H1 (cell line): ENCODE results near the gene SS18L1. TPM values are rescaled to one million over a fixed set of nuclear protein-coding genes. Genes with fewer than 3 reads are reported as not detected.

ENCODE experiments used
- CTCF ChIA-PET: fragments of 300-600 bp; sonication (Branson Sonifier 250); formaldehyde crosslinking; loops from one replicate; lab custom pipeline; 2021; ENCODE audit not compliant: partially characterized antibody; lab: Charles Lee
- POLR2A ChIA-PET: fragments of 300-600 bp; sonication (Branson Sonifier 250); formaldehyde crosslinking; loops from one replicate; lab custom pipeline; 2021; ENCODE audit warnings: inconsistent platforms; ENCODE audit not compliant: partially characterized antibody; lab: Charles Lee
- DNase-seq, 2 experiments: peaks; one replicate each; pipeline versions ENCODE4 v3.0.0 to v3.0.0-alpha.2; 2010 to 2022; ENCODE audit warnings: low spot score in 2 of 2, low read depth in 1 of 2, mixed read lengths in 1 of 2
- FAIRE-seq: peaks from 2 replicates; lab custom pipeline; 2011; peaks lifted over from hg19 to GRCh38; lab: Jason Lieb, UNC
- H2AFZ ChIP-seq: 2 replicates; pipeline ENCODE4 v1.8.1; 2012; ENCODE audit warnings: low read length, inconsistent platforms
- H2AK5ac ChIP-seq: 2 replicates; pipeline ENCODE4 v1.6.1; 2013; ENCODE audit warnings: low read depth, low read length
- H2BK120ac ChIP-seq: replicated peaks from 2 replicates; pipeline ENCODE3; 2013; ENCODE audit warnings: low read depth, low read length, inconsistent platforms
- H2BK12ac ChIP-seq: 2 replicates; pipeline ENCODE4 v1.6.1; 2013; ENCODE audit warnings: low read depth, low read length
- H2BK15ac ChIP-seq: 2 replicates; pipeline ENCODE4 v1.6.1; 2013; ENCODE audit warnings: low read length
- H2BK20ac ChIP-seq: 2 replicates; pipeline ENCODE4 v1.6.1; 2013; ENCODE audit warnings: low read length
- H2BK5ac ChIP-seq: 2 replicates; pipeline ENCODE4 v1.6.1; 2013; ENCODE audit warnings: low read depth, low read length
- H3K14ac ChIP-seq: 2 replicates; pipeline ENCODE4 v1.6.1; 2013; ENCODE audit warnings: inconsistent platforms; ENCODE audit not compliant: insufficient read length
- H3K18ac ChIP-seq: 2 replicates; pipeline ENCODE4 v1.6.1; 2013; ENCODE audit warnings: low read length; ENCODE audit errors: extremely low read depth
- H3K23ac ChIP-seq: 2 replicates; pipeline ENCODE4 v1.6.1; 2013; ENCODE audit warnings: inconsistent platforms; ENCODE audit not compliant: insufficient read length
- H3K23me2 ChIP-seq: 2 replicates; pipeline ENCODE4 v1.6.1; 2013; ENCODE audit warnings: low read depth, low read length
- H3K27ac ChIP-seq: 2 replicates; pipeline ENCODE4 v1.6.1; 2011; ENCODE audit warnings: low read depth, low read length, inconsistent platforms
- H3K27me3 ChIP-seq, 4 experiments: replicated peaks in 1 of 4; 1 replicate in 1 of 4; 2 replicates in 3 of 4; pipeline versions ENCODE4 v1.6.1 to v1.8.1; 2011 to 2013; ENCODE audit warnings: low read length in 3 of 4, mild to moderate bottlenecking in 3 of 4, inconsistent platforms in 2 of 4, mixed read lengths in 2 of 4, moderate library complexity in 1 of 4; ENCODE audit not compliant: control insufficient read depth in 3 of 4, insufficient read depth in 3 of 4; ENCODE audit errors: extremely low read depth in 1 of 4
- H3K36me3 ChIP-seq, 4 experiments: 2 replicates each; pipeline versions ENCODE4 v1.6.1 to v1.8.1; 2011 to 2013; ENCODE audit warnings: mild to moderate bottlenecking in 4 of 4, low read length in 3 of 4, moderate library complexity in 2 of 4, control low read depth in 1 of 4, inconsistent platforms in 1 of 4; ENCODE audit not compliant: insufficient read depth in 4 of 4, control insufficient read depth in 2 of 4
- H3K4ac ChIP-seq: replicated peaks from 2 replicates; pipeline ENCODE3; 2013; ENCODE audit warnings: low read length, low read depth, mixed read lengths, inconsistent platforms; ENCODE audit not compliant: insufficient read length
- H3K4me1 ChIP-seq, 4 experiments: replicated peaks in 1 of 4; 1 replicate in 1 of 4; 2 replicates in 3 of 4; pipeline versions ENCODE4 v1.6.1 to v1.8.1; 2011 to 2013; ENCODE audit warnings: low read length in 3 of 4, inconsistent platforms in 2 of 4, mixed read lengths in 1 of 4; ENCODE audit not compliant: insufficient read depth in 4 of 4, control insufficient read depth in 3 of 4
- H3K4me2 ChIP-seq, 2 experiments: 2 replicates each; pipeline versions ENCODE4 v1.6.1 to v1.8.1; 2011 to 2013; ENCODE audit warnings: low read depth in 2 of 2, low read length in 2 of 2, control low read depth in 1 of 2, inconsistent platforms in 1 of 2, mild to moderate bottlenecking in 1 of 2; ENCODE audit not compliant: insufficient read depth in 1 of 2
- H3K4me3 ChIP-seq, 4 experiments: fragments of 200-600, 300-600 bp in 1 of 4; sonication (generic), shearing (Covaris generic), sonication (Bioruptor Twin) in 1 of 4; 2 replicates each; pipeline versions ENCODE4 v1.5.1 to v1.8.1; 2011 to 2016; ENCODE audit warnings: low read length in 4 of 4, low read depth in 3 of 4, control low read depth in 2 of 4, inconsistent platforms in 2 of 4, mild to moderate bottlenecking in 2 of 4, mixed read lengths in 1 of 4, moderate library complexity in 1 of 4; ENCODE audit not compliant: insufficient read depth in 2 of 4; ENCODE audit errors: extremely low read depth in 1 of 4
- H3K56ac ChIP-seq: replicated peaks from 2 replicates; pipeline ENCODE3; 2013; ENCODE audit warnings: low read depth, mild to moderate bottlenecking, mixed read lengths, low read length, inconsistent platforms; ENCODE audit not compliant: insufficient read length
- H3K79me1 ChIP-seq: 2 replicates; pipeline ENCODE4 v1.6.1; 2013; ENCODE audit warnings: low read depth, low read length, control low read depth
- H3K79me2 ChIP-seq, 2 experiments: 2 replicates each; pipeline versions ENCODE4 v1.6.1 to v1.8.1; 2012 to 2013; ENCODE audit warnings: low read length in 2 of 2, mild to moderate bottlenecking in 2 of 2, inconsistent platforms in 1 of 2; ENCODE audit not compliant: insufficient read depth in 2 of 2, control insufficient read depth in 1 of 2
- H3K9ac ChIP-seq, 4 experiments: replicated peaks in 1 of 4; 1 replicate in 1 of 4; 2 replicates in 3 of 4; pipeline versions ENCODE4 v1.6.1 to v1.8.1; 2011 to 2013; ENCODE audit warnings: low read depth in 3 of 4, low read length in 3 of 4, control low read depth in 2 of 4, mild to moderate bottlenecking in 2 of 4, moderate library complexity in 2 of 4, inconsistent platforms in 1 of 4; ENCODE audit errors: extremely low read depth in 1 of 4
- H3K9me3 ChIP-seq, 2 experiments: 2 replicates each; pipeline versions ENCODE4 v1.6.1 to v1.8.1; 2012 to 2013; ENCODE audit warnings: mild to moderate bottlenecking in 2 of 2, moderate library complexity in 2 of 2, control low read depth in 1 of 2, inconsistent platforms in 1 of 2, low read depth in 1 of 2, low read length in 1 of 2, mixed read lengths in 1 of 2; ENCODE audit not compliant: insufficient read depth in 2 of 2
- H4K20me1 ChIP-seq, 2 experiments: replicated peaks in 1 of 2; 2 replicates each; pipeline versions ENCODE3 to v1.8.1; 2011 to 2013; ENCODE audit warnings: inconsistent platforms in 2 of 2, low read length in 2 of 2, mild to moderate bottlenecking in 1 of 2; ENCODE audit not compliant: insufficient read depth in 2 of 2, control insufficient read depth in 1 of 2
- H4K5ac ChIP-seq: 2 replicates; pipeline ENCODE4 v1.6.1; 2013; ENCODE audit warnings: low read length, low read depth, mixed read lengths, inconsistent platforms; ENCODE audit not compliant: insufficient read length
- H4K8ac ChIP-seq: 2 replicates; pipeline ENCODE4 v1.8.0; 2013; ENCODE audit warnings: mild to moderate bottlenecking, moderate library complexity, low read length, inconsistent platforms; ENCODE audit not compliant: insufficient read depth; ENCODE audit errors: extremely low read depth
- H4K91ac ChIP-seq: replicated peaks from 2 replicates; pipeline ENCODE3; 2013; ENCODE audit warnings: low read length, mixed read lengths, inconsistent platforms; ENCODE audit not compliant: insufficient read length
- CTCF ChIP-seq, 3 experiments: IDR thresholded peaks; 1 replicate in 2 of 3; 2 replicates in 1 of 3; pipeline versions ENCODE4 v1.5.1 to v1.6.1; 2011; ENCODE audit warnings: low read length in 3 of 3, mild to moderate bottlenecking in 3 of 3, inconsistent platforms in 2 of 3, low read depth in 1 of 3, moderate library complexity in 1 of 3; ENCODE audit not compliant: insufficient read depth in 1 of 3; ENCODE audit errors: control extremely low read depth in 1 of 3
- SP1 ChIP-seq: IDR thresholded peaks from 2 replicates; pipeline ENCODE4 v1.6.1; 2011; ENCODE audit warnings: low read depth, low read length
- USF2 ChIP-seq: IDR thresholded peaks from 2 replicates; pipeline ENCODE4 v1.6.1; 2011; ENCODE audit warnings: low read length, improper control_type of control experiment
- WGBS, 2 experiments: shearing (Covaris generic) in 1 of 2; methylation state at CpG; one replicate each; pipeline versions ENCODE4 v1.1.6 to v1.1.7; 2013 to 2015; ENCODE audit warnings: low lambda C conversion rate in 2 of 2, mixed read lengths in 2 of 2, inconsistent platforms in 1 of 2, low coverage in 1 of 2, missing lambda C conversion rate in 1 of 2; ENCODE audit not compliant: insufficient replicate concordance in 2 of 2, insufficient coverage in 1 of 2, insufficient read length in 1 of 2; ENCODE audit errors: extremely low coverage in 1 of 2, missing lambda C conversion rate in 1 of 2; 5-methylcytosine and 5-hydroxymethylcytosine counted together
- polyA plus RNA-seq, 7 experiments: library from polyadenylated mRNA; depleted of rRNA in 3 of 7; stranded (reverse) in 5 of 7; unstranded in 2 of 7; fragments of >200 nt in 5 of 7; fragments of 200-250 nt in 2 of 7; gene quantifications; 1 replicate in 5 of 7; 2 replicates in 1 of 7; 4 replicates in 1 of 7; pipeline versions ENCODE4 v1.2.1 to v1.2.3, GENCODE V29; 2011 to 2013; ENCODE audit warnings: missing spikeins in 2 of 7, mixed read lengths in 2 of 7
- total RNA-seq: library from RNA; stranded (reverse); fragmentation: NEBNext Ultra II Directional; extraction: Animal tissue kit (Norgen Biotek cat#: 25700); gene quantifications from 2 replicates; pipeline ENCODE4 v1.2.1, GENCODE V29; 2021

Gene SS18L1
- total and polyA plus RNA-seq, 2 of the 8 experiments (the other 6 are each of a cell fraction or from before 2014, with no cell fraction given): 28.4 to 29.7 TPM

GRCh38 chr20:62156254-62156556, 12.6 kb downstream of the SS18L1 start:
- Histone ChIP-seq H4K91ac (no peak overlapping the region), H4K20me1 (peaks cover 26 to 64% of the 10 kb centered on the region in 2 experiments), H3K9ac (no peak overlapping the region), H3K36me3 (peaks cover 4 to 15% (median 7%) of the 10 kb centered on the region in 4 experiments; a peak in 6 of 8 replicates), H2BK20ac (no peak overlapping the region), H3K27ac (no peak overlapping the region), H2AK5ac (no peak overlapping the region), H3K18ac (no peak overlapping the region), H3K23me2 (no peaks in the 10 kb centered on the region), H4K5ac (no peak overlapping the region), H2BK15ac (no peak overlapping the region), H3K9me3 (no peaks in the 10 kb centered on the region; a peak in 1 of 4 replicates), H3K14ac (no peak overlapping the region), H3K4ac (no peak overlapping the region), H2BK5ac (peak overlapping the region; percentile 4; the same call in 1 of the 2 replicates), H3K56ac (no peak overlapping the region), H4K8ac (no peak overlapping the region), H3K79me2 (peaks cover 15 to 87% of the 10 kb centered on the region in 2 experiments; a peak in 3 of 4 replicates), H3K23ac (no peak overlapping the region), H2BK12ac (no peak overlapping the region), H2BK120ac (no peak overlapping the region), H3K4me1 (peaks cover 0 to 17% (median 8%) of the 10 kb centered on the region in 4 experiments; a peak in 6 of 7 replicates), H3K4me2 (no peak overlapping the region), H3K79me1 (peaks cover 35% of the 10 kb centered on the region), H2AFZ (no peak overlapping the region), H3K4me3 (no peak overlapping the region), H3K27me3 (no peaks in the 10 kb centered on the region)
- no peak for FAIRE-seq
- ChIA-PET CTCF (interaction anchor here (0.7 to 2.6 kb wide), 19 partner anchors 8 to 171 kb away, joined by 3 to 16 read pairs (median 4); no protein-coding TSS in a partner anchor), POLR2A (interaction anchor here (0.7 to 1.5 kb wide), 9 partner anchors 8 to 229 kb away, joined by 3 to 10 read pairs (median 4); partner anchors contain the start of genes PSMA7, SS18L1 and TAF4)
- WGBS, 2 experiments: 68% methylated on average over 3 of the region's 3 CpGs; no CpG with 5 or more reads in 1 of the 2 experiments
- TF ChIP-seq SP1 (no peak), USF2 (no peak), CTCF (IDR thresholded peaks at IDR 0.05; ENCODE audit: control extremely low read depth in 1 of 3, insufficient read depth in 1 of 3, low read depth in 1 of 3, low read length in 3 of 3) (peak in 2 of 3 experiments; percentile 3 to 18; a peak in 1 of 4 replicates)
- TF ChIP-seq, all 59 proteins: peak for 1
- DNase-seq: no peak
